NT2/D1 (cell line): ENCODE data around the gene CD44.

Experiments used
- DNase-seq: peaks from one replicate; pipeline ENCODE4 v3.0.0-alpha.2; 2011; ENCODE audit warnings: low read depth, low spot score
- H3K27me3 ChIP-seq: 2 replicates; pipeline ENCODE4 v1.6.0; 2011; ENCODE audit warnings: mild to moderate bottlenecking; ENCODE audit not compliant: insufficient read length, insufficient read depth
- H3K36me3 ChIP-seq: 2 replicates; pipeline ENCODE4 v1.6.1; 2011; ENCODE audit warnings: mild to moderate bottlenecking, low read length, mixed read lengths; ENCODE audit not compliant: insufficient read depth, insufficient read length
- H3K4me1 ChIP-seq: 2 replicates; pipeline ENCODE4 v1.5.1; 2011; ENCODE audit not compliant: insufficient read depth, insufficient read length
- H3K4me3 ChIP-seq: 2 replicates; pipeline ENCODE4 v1.5.1; 2011; ENCODE audit warnings: low read depth; ENCODE audit not compliant: insufficient read length
- H3K9ac ChIP-seq: 2 replicates; pipeline ENCODE4 v1.6.0; 2011; ENCODE audit warnings: low read depth; ENCODE audit not compliant: insufficient read length
- H3K9me3 ChIP-seq: 2 replicates; pipeline ENCODE4 v1.5.1; 2011; ENCODE audit warnings: mild to moderate bottlenecking, low read length; ENCODE audit not compliant: insufficient read depth
- SUZ12 ChIP-seq: IDR thresholded peaks from 2 replicates; pipeline ENCODE4 v1.6.1; 2011; ENCODE audit not compliant: insufficient read length, insufficient read depth; ENCODE audit errors: extremely low read depth
- YY1 ChIP-seq: IDR thresholded peaks from 2 replicates; pipeline ENCODE4 v1.6.1; 2011; ENCODE audit not compliant: insufficient read length, insufficient read depth
- ZNF274 ChIP-seq: IDR thresholded peaks from 2 replicates; pipeline ENCODE4 v1.6.1; 2011; ENCODE audit warnings: mild to moderate bottlenecking, low read depth, low read length

The CD44 gene

DNA sequence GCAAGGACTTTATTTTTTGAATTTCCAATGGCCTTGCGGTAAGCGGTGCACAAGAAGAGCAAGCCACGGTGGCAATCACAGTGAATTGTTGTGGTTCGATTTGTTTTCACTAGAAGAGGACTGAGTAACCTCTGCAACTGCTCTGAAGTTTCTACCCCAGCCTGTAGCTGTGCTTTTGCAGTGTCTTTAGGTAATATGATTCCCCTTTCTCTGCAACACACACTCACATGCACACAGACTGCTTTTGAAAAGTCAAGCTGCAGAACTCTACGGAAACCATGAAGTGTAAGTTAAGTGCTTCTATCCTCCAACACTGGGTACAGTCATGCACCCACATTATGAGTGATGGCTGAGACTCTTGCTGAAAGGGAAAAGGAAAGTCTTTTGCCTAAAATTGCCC, 38.4 kb downstream of the CD44 start:
- H3K36me3 ChIP-seq = peaks cover 44% of the 10 kb centered on the region
- H3K4me3 ChIP-seq = no peak overlapping the region
- H3K9ac ChIP-seq = no peak overlapping the region
- no peaks in the 10 kb centered on the region for H3K9me3 ChIP-seq
- no peak for TF ChIP-seq SUZ12
- TF ChIP-seq ZNF274 = no peak
- no peak for TF ChIP-seq YY1
- no peaks in the 10 kb centered on the region for H3K27me3 ChIP-seq
- no peaks in the 10 kb centered on the region for H3K4me1 ChIP-seq
- DNase-seq = no peak

DNA sequence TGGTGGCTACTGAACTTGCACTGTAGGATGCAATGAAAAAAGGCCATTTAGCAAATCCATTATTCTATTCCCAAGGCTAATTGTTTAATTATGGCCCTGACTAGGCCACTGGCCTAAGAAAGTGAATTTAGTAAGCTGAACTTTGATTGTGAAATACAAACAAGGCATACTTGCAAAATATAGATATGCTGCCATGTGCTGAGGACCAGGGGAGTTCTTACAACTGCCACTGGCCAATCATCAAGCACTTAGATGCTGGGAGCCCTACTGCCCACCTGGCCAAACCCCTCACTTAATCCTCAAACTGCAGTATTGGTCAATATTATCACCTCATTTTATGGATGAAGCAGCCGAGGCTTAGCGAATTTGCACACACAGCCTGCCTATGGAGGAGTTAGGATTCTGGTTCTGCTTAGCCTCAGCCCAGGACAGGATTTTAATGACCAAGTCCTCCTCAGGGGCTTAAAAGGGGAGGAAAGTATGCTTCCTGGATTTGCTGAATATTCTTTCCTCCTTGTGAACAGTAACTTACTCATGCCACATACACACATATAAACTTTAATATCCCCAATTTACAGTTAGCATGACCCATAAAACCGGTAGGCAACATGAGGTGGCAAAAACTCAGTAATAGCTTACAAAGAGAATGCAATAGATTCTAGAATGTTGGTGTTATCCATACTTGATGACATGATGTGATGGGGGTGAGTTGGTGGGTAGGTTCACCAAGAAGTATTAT, 39.3 kb downstream of the CD44 start:
- Histone ChIP-seq H3K4me1 (no peaks in the 10 kb centered on the region), H3K9me3 (no peaks in the 10 kb centered on the region), H3K36me3 (peaks cover 50% of the 10 kb centered on the region), H3K4me3 (no peak overlapping the region), H3K27me3 (no peaks in the 10 kb centered on the region), H3K9ac (no peak overlapping the region)
- no peak for DNase-seq
- TF ChIP-seq SUZ12 (no peak), YY1 (no peak), ZNF274 (no peak)

DNA sequence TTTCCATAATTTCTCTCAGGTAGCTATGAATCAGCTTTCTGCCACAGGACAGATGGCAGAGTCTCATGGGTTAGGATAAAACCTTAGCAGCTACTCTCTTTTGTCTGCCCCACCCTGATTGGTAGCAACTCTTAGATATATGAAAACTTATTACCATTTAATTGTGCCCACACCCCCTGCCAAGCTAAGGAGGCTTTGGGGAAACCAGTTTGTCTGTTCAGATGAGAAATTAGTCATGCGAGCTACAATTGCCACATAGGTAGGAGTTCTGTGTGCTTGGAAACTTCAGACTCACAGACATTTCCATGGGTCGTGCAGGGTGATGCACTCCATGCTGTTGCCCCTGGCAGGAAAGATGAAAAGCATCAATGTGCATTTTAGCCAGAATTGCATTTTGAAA, 39.9 kb downstream of the CD44 start:
- Histone ChIP-seq H3K36me3 (peaks cover 55% of the 10 kb centered on the region), H3K4me3 (no peak overlapping the region), H3K27me3 (no peaks in the 10 kb centered on the region), H3K9ac (no peak overlapping the region), H3K4me1 (no peaks in the 10 kb centered on the region), H3K9me3 (no peaks in the 10 kb centered on the region)
- TF ChIP-seq SUZ12 (no peak), ZNF274 (no peak), YY1 (no peak)
- no peak for DNase-seq

DNA sequence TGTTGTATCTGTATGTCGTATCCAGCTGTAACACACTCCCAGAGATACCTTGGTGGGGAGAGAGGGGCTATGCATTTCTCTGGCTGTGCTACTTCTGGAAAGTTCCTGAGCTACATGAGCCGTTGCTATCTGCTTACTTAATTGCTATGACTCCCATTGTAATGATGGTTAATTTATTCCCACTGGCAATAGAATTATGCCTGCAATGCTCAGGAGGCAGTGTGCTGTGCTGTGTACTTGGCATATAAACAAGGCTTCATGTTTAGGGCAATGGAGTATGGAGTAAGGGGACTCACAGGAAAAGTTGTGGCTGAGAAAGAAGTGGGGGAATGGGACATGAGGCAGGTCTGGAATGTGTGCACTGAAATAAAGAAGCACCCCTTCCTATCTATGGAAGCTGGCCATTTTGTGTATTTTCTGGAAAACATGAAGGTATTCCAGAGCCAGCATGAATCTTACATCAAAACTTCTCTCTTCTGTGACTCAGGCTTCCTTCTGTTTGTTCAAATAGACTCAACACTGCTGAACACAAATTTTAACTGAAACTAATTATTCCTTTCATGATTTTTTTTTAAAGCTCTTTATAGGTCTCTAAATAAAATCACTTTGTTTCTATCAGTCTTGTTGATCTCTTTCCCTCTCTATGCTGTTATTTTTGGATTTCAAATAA, 40.6 kb downstream of the CD44 start:
- Histone ChIP-seq H3K9me3 (no peaks in the 10 kb centered on the region), H3K27me3 (no peaks in the 10 kb centered on the region), H3K9ac (no peak overlapping the region), H3K4me3 (no peak overlapping the region), H3K4me1 (no peaks in the 10 kb centered on the region), H3K36me3 (peaks cover 59% of the 10 kb centered on the region)
- TF ChIP-seq SUZ12 (no peak), ZNF274 (no peak), YY1 (no peak)
- DNase-seq = no peak

DNA sequence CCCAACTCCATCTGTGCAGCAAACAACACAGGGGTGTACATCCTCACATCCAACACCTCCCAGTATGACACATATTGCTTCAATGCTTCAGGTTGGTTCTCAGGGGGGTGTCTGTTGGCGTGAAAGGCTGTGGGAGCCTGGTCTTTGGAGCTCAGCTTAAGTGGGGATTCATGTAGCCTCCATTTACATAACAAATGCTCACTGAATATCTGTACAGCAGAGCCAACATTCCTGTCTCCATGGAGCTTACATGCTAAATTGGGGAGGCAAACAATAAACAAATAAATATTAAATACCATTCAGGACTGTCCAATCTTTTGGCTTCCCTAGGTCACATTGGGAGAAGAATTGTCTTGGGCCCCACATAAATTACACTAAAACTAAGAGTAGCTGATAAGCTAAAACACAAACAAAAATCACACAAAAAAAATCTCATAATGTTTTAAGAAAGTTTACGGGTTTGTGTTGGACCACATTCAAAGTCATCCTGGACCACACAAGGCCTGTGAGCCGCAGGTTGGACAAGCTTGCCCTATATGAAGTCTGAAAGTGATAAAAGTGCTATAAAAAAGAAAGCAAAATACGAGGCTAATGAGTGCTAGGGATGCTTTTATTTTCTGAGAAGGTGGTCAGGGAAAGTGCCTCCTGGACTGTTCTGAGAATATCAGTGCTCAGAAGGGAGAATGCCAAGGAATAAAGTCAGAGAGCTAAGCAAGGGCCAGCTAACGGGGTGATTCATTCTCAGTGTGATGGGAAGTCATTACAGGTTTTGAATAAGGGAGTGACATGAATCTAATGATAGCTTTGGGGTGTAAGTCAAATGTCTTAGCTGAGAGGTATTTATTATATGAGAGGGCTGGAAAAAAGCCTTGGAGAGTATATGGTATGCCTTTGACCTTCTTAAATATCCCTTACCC, 41.6 kb downstream of the CD44 start:
- peaks cover 67% of the 10 kb centered on the region for H3K36me3 ChIP-seq

GRCh38 chr11:35182317-35182939, 43.5 kb downstream of the CD44 start:
- no peak for DNase-seq
- H3K4me1 ChIP-seq = no peaks in the 10 kb centered on the region

More for the DNA sequence above, 41.6 kb downstream of the CD44 start:
- no peak for TF ChIP-seq ZNF274
- no peak for TF ChIP-seq YY1
- no peak for TF ChIP-seq SUZ12
- Histone ChIP-seq H3K9me3 (no peaks in the 10 kb centered on the region), H3K27me3 (no peaks in the 10 kb centered on the region), H3K4me1 (no peaks in the 10 kb centered on the region), H3K9ac (no peak overlapping the region), H3K4me3 (no peak overlapping the region)
- DNase-seq = peak; percentile 13

More at GRCh38 chr11:35182317-35182939, 43.5 kb downstream of the CD44 start:
- Histone ChIP-seq H3K9me3 (no peaks in the 10 kb centered on the region), H3K36me3 (peaks cover 64% of the 10 kb centered on the region), H3K27me3 (no peaks in the 10 kb centered on the region), H3K9ac (no peak overlapping the region), H3K4me3 (no peak overlapping the region)
- no peak for TF ChIP-seq YY1
- TF ChIP-seq SUZ12 = no peak
- TF ChIP-seq ZNF274 = no peak
